Measurements from ENCODE around the gene COL4A1.

Gene COL4A1

GRCh38 chr13:110102053-110102452 lies 204.9 kb downstream of the COL4A1 start:
- no peak overlapping the region for H3K4me3 ChIP-seq (ENCODE audit: control insufficient read depth, low read depth, low read length)
- no peak for TF ChIP-seq CTCF (IDR thresholded peaks at IDR 0.05; ENCODE audit: control insufficient read depth, insufficient read depth, low read depth, low read length, missing control alignments)
- DNase-seq (ENCODE audit: low read depth), result no peak

- DNase-seq (ENCODE audit: low read depth), result no peak
- TF ChIP-seq CTCF (IDR thresholded peaks at IDR 0.05; ENCODE audit: control insufficient read depth, insufficient read depth, low read depth, low read length, missing control alignments), result no peak
- no peak overlapping the region for H3K4me3 ChIP-seq (ENCODE audit: control insufficient read depth, low read depth, low read length)
Measured at GRCh38 chr13:110099922-110100321, 207.0 kb downstream of the COL4A1 start.

Data from AG09309 (cell line).